RWPE1 (cell line): ENCODE results near the gene CA12.

Experiments
- CTCF ChIA-PET: fragments of 350-600 bp; sonication (Branson Sonifier 250); formaldehyde crosslinking; extraction: SDS; loops from one replicate; lab custom pipeline; 2021; lab: Yijun Ruan, JAX
- POLR2A ChIA-PET: fragments of 400-600 bp; formaldehyde crosslinking; extraction: SDS; loops from one replicate; lab custom pipeline; 2020; ENCODE audit warnings: antibody characterized with exemption; ENCODE audit not compliant: low non-redundant PET; lab: Yijun Ruan, JAX
- DNase-seq: peaks from one replicate; pipeline ENCODE4 v3.0.0; 2012; ENCODE audit warnings: low spot score
- H3K27ac ChIP-seq: fragments of 450-650 bp; 2 replicates; pipeline ENCODE4 v1.5.1; 2017
- CTCF ChIP-seq: fragments of 450-650 bp; conservative IDR thresholded peaks from 2 replicates; pipeline ENCODE4 v1.5.1; 2017; ENCODE audit warnings: low read depth, mild to moderate bottlenecking

The CA12 gene

GRCh38 chr15:63301088-63301487 is 80.6 kb downstream of the CA12 start:
- ChIA-PET POLR2A (no interaction called here), CTCF (no interaction called here)
- TF ChIP-seq CTCF = no peak
- H3K27ac ChIP-seq = no peak overlapping the region
- no peak for DNase-seq

GRCh38 chr15:63299943-63300575 is 81.6 kb downstream of the CA12 start:
- H3K27ac ChIP-seq = no peak overlapping the region
- POLR2A ChIA-PET = no interaction called here
- TF ChIP-seq CTCF = no peak
- CTCF ChIA-PET = interaction anchor here (0.7 kb wide), 1 partner anchor 1971 kb away, joined by 3 read pairs; no protein-coding TSS in a partner anchor
- DNase-seq = no peak

- no peak for DNase-seq
- TF ChIP-seq CTCF = no peak
- no peak overlapping the region for H3K27ac ChIP-seq
- ChIA-PET POLR2A (no interaction called here), CTCF (no interaction called here)
Measured at GRCh38 chr15:63296195-63296594, 85.5 kb downstream of the CA12 start.

- DNase-seq = no peak
- ChIA-PET POLR2A (no interaction called here), CTCF (interaction anchor here (1.1 kb wide), 1 partner anchor 107 kb away, joined by 5 read pairs; no protein-coding TSS in a partner anchor)
- H3K27ac ChIP-seq = no peak overlapping the region
- TF ChIP-seq CTCF = no peak
Measured at GRCh38 chr15:63295341-63295740, 86.3 kb downstream of the CA12 start.

GRCh38 chr15:63294359-63294758 is 87.3 kb downstream of the CA12 start:
- TF ChIP-seq CTCF = no peak
- DNase-seq = no peak
- CTCF ChIA-PET = interaction anchor here (1.1 kb wide), 1 partner anchor 108 kb away, joined by 5 read pairs; no protein-coding TSS in a partner anchor
- POLR2A ChIA-PET = no interaction called here
- H3K27ac ChIP-seq = no peak overlapping the region

- no peak for TF ChIP-seq CTCF
- ChIA-PET POLR2A (no interaction called here), CTCF (interaction anchor here (0.9 to 1.1 kb wide), 2 partner anchors 110 to 353 kb away, joined by 3 read pairs; no protein-coding TSS in a partner anchor)
Measured at GRCh38 chr15:63292771-63293170, 88.9 kb downstream of the CA12 start.

More at GRCh38 chr15:63292771-63293170, 88.9 kb downstream of the CA12 start:
- no peak for DNase-seq
- no peak overlapping the region for H3K27ac ChIP-seq
